Lower leg skin (tissue), 4 donors: ENCODE data around the gene MLLT3. TPM values are rescaled to one million over a fixed set of nuclear protein-coding genes. Genes with fewer than 3 reads are reported as not detected.
A peak's percentile ranks its signal among the peaks of the same experiment; 100 is the strongest.

ENCODE experiments used
- DNase-seq, 2 donors: peaks; one replicate each; pipeline ENCODE4 v3.0.0-alpha.2; 2019; ENCODE audit warnings: low spot score in 2 of 2
- H3K4me3 ChIP-seq: fragments of 200-600 bp; sonication (generic); 2 replicates; pipeline ENCODE4 v1.5.1; 2017; ENCODE audit warnings: mild to moderate bottlenecking, low read depth; ENCODE audit not compliant: poor library complexity, severe bottlenecking
- POLR2A ChIP-seq, 2 donors: fragments of 450-650 bp; IDR thresholded peaks; one replicate each; pipeline ENCODE4 v1.6.1; 2016 to 2017; ENCODE audit warnings: antibody characterized with exemption in 2 of 2, mild to moderate bottlenecking in 1 of 2, moderate library complexity in 1 of 2
- WGBS, 2 donors: methylation state at CpG; one replicate each; pipeline ENCODE4 v1.1.5; 2018; 5-methylcytosine and 5-hydroxymethylcytosine counted together
- intact Hi-C: fragments of 100-400 bp; cut with DNase I; formaldehyde crosslinking; loops from one replicate; pipeline ENCODE4 v1.15.0; 2023; ENCODE audit warnings: low total_unique reads
- total RNA-seq, 4 donors: library from RNA; depleted of rRNA; stranded (reverse); fragments of >200 nt; gene quantifications; one replicate each; pipeline ENCODE4 v1.1.0, GENCODE V29; 2016
- TF ChIP-seq, protein P1 (sequence below), 3 donors: fragments of 450-650 bp; IDR thresholded peaks; one replicate each; pipeline ENCODE4 v1.5.1; 2016; ENCODE audit warnings: antibody characterized with exemption in 3 of 3, mild to moderate bottlenecking in 3 of 3, moderate library complexity in 2 of 3

The MLLT3 gene
- total RNA-seq, 4 donors from 2014 or later = 10.6 to 15.2 (median 12.5) TPM

DNA sequence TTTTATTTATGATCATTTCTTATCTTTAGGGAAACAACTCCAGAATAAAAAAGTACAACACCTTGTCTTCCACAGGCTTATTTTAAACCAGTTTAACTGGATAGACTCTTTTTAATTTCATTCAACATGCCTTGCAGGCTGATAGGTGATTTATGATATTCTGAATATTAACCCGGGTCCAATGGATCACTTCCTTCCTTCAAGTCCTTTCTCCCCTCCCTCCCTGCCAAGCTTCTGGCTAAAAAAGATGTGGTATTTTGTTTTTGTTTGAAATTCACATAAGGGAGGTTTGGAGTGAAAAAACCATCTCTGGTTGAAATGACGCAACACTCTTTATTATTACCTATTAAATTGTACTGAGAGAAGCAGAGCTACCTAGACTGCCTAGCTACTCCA is 265.3 kb downstream of the MLLT3 start:
- TF ChIP-seq, protein P1, sequence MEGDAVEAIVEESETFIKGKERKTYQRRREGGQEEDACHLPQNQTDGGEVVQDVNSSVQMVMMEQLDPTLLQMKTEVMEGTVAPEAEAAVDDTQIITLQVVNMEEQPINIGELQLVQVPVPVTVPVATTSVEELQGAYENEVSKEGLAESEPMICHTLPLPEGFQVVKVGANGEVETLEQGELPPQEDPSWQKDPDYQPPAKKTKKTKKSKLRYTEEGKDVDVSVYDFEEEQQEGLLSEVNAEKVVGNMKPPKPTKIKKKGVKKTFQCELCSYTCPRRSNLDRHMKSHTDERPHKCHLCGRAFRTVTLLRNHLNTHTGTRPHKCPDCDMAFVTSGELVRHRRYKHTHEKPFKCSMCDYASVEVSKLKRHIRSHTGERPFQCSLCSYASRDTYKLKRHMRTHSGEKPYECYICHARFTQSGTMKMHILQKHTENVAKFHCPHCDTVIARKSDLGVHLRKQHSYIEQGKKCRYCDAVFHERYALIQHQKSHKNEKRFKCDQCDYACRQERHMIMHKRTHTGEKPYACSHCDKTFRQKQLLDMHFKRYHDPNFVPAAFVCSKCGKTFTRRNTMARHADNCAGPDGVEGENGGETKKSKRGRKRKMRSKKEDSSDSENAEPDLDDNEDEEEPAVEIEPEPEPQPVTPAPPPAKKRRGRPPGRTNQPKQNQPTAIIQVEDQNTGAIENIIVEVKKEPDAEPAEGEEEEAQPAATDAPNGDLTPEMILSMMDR (IDR thresholded peaks at IDR 0.05) = no peak
- TF ChIP-seq POLR2A (IDR thresholded peaks at IDR 0.05) = no peak
- WGBS, 2 donors = 36 to 38% methylated on average over 2 of the region's 2 CpGs
- no peak overlapping the region for H3K4me3 ChIP-seq
- DNase-seq = no peak
- intact Hi-C loops = loop anchor here (10.0 kb wide), 1 partner anchor 268 kb away; the partner anchor contains the start of gene MLLT3

DNA sequence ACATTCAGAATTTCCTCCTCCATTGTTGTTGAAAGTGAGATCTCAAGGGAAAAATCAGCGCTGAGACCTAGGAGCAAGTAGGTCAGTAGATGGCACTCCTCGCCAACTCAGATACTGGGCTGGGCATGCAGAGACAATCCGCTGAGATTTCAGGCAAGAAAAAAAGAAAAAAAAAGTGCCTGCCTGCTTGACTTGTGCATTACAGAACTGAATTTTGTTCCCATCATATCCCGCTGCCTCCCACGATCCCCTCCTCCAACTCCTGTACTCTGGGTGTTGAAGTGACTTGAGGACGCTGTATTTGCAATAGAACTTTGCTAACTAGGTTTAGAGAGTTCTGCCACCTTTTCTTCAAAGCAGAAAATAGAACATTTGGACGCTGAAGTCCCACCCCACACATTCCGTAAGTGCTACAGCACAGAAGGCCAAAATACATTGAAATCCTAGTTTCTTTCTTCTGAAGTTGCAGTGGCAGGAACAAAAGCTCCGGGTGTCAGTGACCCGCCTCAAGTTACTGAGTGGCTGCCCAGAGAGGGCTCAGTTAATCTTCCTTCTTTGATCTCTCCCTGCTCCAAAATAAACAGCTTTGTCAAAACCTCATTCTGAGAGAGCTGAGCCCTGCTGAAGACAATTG is 265.8 kb downstream of the MLLT3 start:
- TF ChIP-seq, protein P1 (IDR thresholded peaks at IDR 0.05) = no peak
- TF ChIP-seq POLR2A (IDR thresholded peaks at IDR 0.05) = no peak
- 8 to 10% methylated on average over 10 of the region's 10 CpGs for WGBS, 2 donors
- H3K4me3 ChIP-seq = no peak overlapping the region
- intact Hi-C loops = loop anchor here (10.0 kb wide), 1 partner anchor 268 kb away; the partner anchor contains the start of gene MLLT3
- peak in 1 of 2 donors; percentile 65 for DNase-seq

DNA sequence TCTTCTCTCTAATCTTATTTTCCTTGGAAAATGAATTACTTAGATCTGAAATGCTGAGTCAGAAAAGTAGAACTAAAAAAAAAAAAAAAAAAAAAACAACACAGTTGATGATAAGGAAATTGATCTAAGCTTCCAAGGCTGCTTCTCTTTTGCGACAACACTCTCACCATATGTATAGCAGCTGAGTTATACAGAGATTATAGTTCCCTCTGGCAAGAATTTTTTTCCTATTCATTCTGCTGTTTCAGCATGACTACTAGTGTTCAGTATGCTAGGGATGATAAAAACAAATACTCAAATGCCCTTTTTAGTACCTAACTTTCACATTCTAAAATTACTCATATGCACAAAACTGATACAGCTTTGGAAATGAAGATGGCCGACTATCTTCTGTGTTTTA is 267.3 kb downstream of the MLLT3 start:
- no peak overlapping the region for H3K4me3 ChIP-seq
- no peak for DNase-seq
- 54 to 65% methylated on average over 2 of the region's 2 CpGs for WGBS, 2 donors
- TF ChIP-seq, protein P1 (IDR thresholded peaks at IDR 0.05) = no peak
- no peak for TF ChIP-seq POLR2A (IDR thresholded peaks at IDR 0.05)
- intact Hi-C loops = loop anchor here (10.0 kb wide), 1 partner anchor 270 kb away; the partner anchor contains the start of gene MLLT3

DNA sequence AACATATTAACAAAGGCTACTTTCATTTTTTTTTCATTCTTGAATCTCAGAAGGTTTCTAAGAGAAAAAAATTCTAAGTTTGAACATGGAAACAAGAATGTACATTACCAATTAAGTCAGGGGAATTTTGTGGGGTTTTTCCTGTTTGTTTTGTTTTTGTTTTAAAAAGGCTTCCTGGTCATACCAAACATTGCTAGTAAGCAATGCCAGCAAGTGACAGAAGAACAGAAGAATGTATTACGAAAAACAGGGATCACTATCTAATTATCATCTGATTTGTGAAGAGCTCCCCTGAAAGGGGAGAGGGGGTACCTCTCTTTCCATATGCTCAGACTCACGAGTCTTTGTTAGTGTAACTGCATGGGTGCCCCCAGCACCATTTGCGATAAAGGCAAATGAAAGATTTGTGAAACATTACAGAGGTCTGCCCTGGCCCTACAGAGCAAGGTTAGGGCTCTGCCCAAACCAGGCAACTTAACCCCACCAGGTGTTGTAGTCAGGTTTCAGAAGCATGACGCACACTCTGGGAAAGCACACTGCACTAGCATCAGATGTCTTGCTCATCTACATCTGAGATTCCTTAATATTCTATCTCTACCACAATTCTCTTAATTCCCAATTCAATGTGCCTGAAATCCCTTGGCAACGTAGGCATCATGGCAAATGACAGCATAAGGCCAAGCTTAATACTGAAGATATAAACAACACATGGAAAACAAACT is 268.2 kb downstream of the MLLT3 start:
- no peak overlapping the region for H3K4me3 ChIP-seq
- intact Hi-C loops = loop anchor here (10.0 kb wide), 1 partner anchor 271 kb away; the partner anchor contains the start of gene MLLT3
- WGBS, 2 donors = 73 to 85% methylated on average over 5 of the region's 5 CpGs
- DNase-seq = no peak
- no peak for TF ChIP-seq POLR2A (IDR thresholded peaks at IDR 0.05)
- TF ChIP-seq, protein P1 (IDR thresholded peaks at IDR 0.05) = no peak

DNA sequence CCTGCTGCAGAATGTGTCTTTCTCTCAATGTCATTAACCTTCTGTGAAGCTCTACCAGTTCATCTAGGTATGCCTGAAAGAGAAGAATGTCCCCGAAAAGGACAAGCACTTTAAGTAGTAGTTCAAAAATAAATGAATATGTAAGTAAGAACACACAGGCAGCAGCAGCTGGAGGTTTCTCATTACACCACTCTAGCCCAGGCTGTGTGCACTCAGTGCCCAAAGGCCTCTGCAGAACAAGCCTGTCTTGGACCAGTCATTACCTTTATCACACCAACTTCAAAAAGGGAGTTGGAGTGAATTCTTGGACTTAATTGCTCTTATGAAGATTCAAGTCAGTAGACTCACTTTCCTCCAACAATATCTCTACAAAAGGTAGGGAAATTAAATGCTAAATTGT is 268.8 kb downstream of the MLLT3 start:
- WGBS, 2 donors = 79 to 83% methylated on average over 1 of the region's 1 CpG
- TF ChIP-seq, protein P1 (IDR thresholded peaks at IDR 0.05) = no peak
- TF ChIP-seq POLR2A (IDR thresholded peaks at IDR 0.05) = no peak
- DNase-seq = no peak
- intact Hi-C loops = loop anchor here (10.0 kb wide), 1 partner anchor 271 kb away; the partner anchor contains the start of gene MLLT3
- H3K4me3 ChIP-seq = no peak overlapping the region
